ENCODE measurements around the gene RESP18. TPM values are rescaled to one million over a fixed set of nuclear protein-coding genes. Genes with fewer than 3 reads are reported as not detected.

Gene RESP18
- not detected in 2 replicates for total RNA-seq

DNA sequence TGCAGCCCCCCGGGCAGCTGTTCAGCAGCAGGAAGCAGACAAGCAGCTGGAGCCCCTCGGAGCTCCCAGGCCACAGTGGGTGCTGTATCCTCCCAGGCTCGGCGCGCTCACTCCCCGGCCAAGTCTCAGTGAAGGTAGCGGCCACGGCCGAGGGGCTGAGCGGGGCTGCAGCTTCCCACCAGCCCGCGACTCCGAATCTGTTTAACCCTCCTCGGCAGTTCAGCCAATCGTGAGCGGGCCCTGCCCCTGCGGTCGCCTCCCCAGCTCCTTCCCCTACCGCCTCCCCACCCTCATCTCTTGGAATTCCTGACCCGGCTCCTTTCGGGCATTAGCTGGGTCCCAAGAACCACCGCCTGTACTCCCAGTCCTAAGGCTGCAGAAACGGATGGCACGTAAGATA is at the start of gene RESP18:
RESP18 (minus strand) TSS at position 203 of the 400 bp plus-strand sequence.
- Mint-ChIP-seq H3K4me1 (ENCODE audit: low read depth) (no peaks in the 10 kb centered on the region), H3K9me3 (no peaks in the 10 kb centered on the region), H3K36me3 (ENCODE audit: low read depth) (no peaks in the 10 kb centered on the region), H3K27me3 (ENCODE audit: low read depth) (peaks cover 45% of the 10 kb centered on the region), H3K27ac (no peak within 1 kb of the TSS), H3K4me3 (ENCODE audit: low read depth) (no peak within 1 kb of the TSS)
- no peak for DNase-seq (ENCODE audit: low spot score)
- intact Hi-C loops (cut with micrococcal nuclease): no loop called here

DNA sequence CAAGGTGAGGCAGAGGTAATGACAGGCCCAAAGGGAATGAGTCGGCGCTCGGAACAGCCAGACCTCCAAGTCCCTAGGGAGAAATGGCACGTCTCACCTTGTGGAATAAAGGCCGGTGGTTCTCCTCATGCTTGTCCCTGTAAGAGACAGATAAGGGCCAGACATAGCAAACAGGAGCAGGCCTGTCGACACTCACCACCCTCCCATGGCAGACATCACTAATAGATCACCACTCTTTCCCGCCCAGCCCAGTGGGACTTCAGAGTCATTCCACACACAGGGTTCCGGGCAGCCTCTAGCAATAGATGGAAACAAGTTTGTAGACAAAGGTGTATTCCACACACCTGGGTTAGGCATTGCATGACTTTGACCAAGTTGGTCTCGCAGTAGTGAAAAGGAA is 48.9 kb upstream of the RESP18 start:
- intact Hi-C loops (cut with micrococcal nuclease): no loop called here
- Mint-ChIP-seq H3K4me1 (ENCODE audit: low read depth) (no peaks in the 10 kb centered on the region), H3K27me3 (ENCODE audit: low read depth) (no peaks in the 10 kb centered on the region), H3K36me3 (ENCODE audit: low read depth) (peaks cover 58% of the 10 kb centered on the region), H3K4me3 (ENCODE audit: low read depth) (no peak overlapping the region), H3K9me3 (no peaks in the 10 kb centered on the region), H3K27ac (no peak overlapping the region)
- no peak for DNase-seq (ENCODE audit: low spot score)

DNA sequence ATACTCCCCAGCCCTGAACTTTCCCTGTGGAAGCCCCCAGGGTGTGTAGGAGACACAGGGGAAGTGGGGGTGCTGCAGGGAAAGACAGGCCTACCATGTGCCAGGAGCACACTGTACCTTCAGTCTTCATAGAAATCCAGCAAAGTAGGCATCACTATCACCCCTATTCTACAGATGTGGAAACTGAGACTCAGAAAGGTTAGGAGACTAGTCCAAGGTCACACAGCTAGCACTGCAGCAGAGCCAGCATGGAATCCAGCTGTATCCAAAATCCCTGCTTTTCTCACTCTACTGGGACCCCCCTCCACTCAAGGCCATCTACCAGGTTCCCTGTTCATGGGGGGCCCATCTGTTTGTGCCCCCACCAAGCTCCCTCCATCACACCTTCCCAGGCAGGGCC is 48.4 kb upstream of the RESP18 start:
- no peaks in the 10 kb centered on the region for H3K4me1 Mint-ChIP-seq (ENCODE audit: low read depth)
- DNase-seq (ENCODE audit: low spot score): no peak
- H3K27me3 Mint-ChIP-seq (ENCODE audit: low read depth): no peaks in the 10 kb centered on the region
- H3K36me3 Mint-ChIP-seq (ENCODE audit: low read depth): peaks cover 56% of the 10 kb centered on the region
- no peaks in the 10 kb centered on the region for H3K9me3 Mint-ChIP-seq
- no peak overlapping the region for H3K4me3 Mint-ChIP-seq (ENCODE audit: low read depth)
- intact Hi-C loops (cut with micrococcal nuclease): no loop called here
- H3K27ac Mint-ChIP-seq: no peak overlapping the region

DNA sequence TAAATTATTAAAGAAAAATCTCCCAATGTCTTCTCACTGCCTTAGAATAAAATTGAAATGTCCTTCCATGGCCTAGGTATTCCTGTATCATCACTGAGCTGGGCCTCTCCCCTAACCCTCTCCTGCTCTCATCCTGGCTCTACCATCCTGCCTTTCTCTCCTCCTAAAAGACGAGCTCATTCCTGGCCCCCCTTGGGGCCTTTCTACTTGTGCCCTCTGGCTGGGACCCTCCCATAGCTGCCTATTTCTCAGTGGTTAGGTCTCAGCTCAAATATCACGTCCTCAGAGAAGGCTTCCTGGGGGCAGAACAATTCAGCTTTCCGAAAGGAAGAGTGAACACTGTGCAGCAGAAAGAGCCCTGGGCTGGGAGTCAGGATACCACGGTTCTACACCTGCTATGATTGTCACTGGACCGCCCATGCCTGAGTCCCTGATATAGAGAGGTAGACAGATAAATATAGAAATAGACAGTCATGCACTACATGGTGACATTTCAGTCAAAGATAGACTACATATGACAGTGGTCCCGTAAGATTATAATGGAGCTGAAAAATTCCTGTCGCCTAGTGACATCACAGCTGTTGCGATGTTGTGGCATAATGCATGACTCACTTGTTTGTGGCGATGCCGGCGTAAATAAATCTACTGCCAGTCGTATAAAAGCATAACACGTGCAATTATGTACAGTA is 45.8 kb upstream of the RESP18 start:
- H3K27me3 Mint-ChIP-seq (ENCODE audit: low read depth): no peaks in the 10 kb centered on the region
- intact Hi-C loops (cut with micrococcal nuclease): no loop called here
- H3K4me1 Mint-ChIP-seq (ENCODE audit: low read depth): no peaks in the 10 kb centered on the region
- H3K27ac Mint-ChIP-seq: no peak overlapping the region
- no peak for DNase-seq (ENCODE audit: low spot score)
- no peak overlapping the region for H3K4me3 Mint-ChIP-seq (ENCODE audit: low read depth)
- H3K9me3 Mint-ChIP-seq: no peaks in the 10 kb centered on the region
- peaks cover 54% of the 10 kb centered on the region for H3K36me3 Mint-ChIP-seq (ENCODE audit: low read depth)

DNA sequence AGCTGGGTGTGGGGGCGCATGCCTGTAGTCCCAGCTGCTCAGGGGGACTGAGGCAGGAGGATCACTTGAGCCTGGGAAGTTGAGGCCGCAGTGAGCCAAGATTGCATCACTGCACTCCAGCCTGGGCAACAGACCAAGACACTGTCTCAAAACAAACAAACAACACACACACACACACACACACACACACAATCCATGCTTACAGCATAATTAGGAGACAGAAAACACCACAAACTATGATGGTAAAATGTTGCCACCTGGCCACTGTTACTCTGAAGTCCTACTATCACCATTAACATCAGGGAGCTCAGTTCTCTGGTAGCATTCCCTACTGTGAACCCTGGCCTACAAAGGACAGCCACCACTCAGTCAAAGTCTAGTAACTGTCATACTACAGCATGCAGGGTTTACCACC is 36.9 kb upstream of the RESP18 start:
- peaks cover 12% of the 10 kb centered on the region for H3K36me3 Mint-ChIP-seq (ENCODE audit: low read depth)
- no peaks in the 10 kb centered on the region for H3K27me3 Mint-ChIP-seq (ENCODE audit: low read depth)
- no peaks in the 10 kb centered on the region for H3K4me1 Mint-ChIP-seq (ENCODE audit: low read depth)
- intact Hi-C loops (cut with micrococcal nuclease): no loop called here
- H3K27ac Mint-ChIP-seq: no peak overlapping the region
- DNase-seq (ENCODE audit: low spot score): no peak
- H3K9me3 Mint-ChIP-seq: no peaks in the 10 kb centered on the region
- no peak overlapping the region for H3K4me3 Mint-ChIP-seq (ENCODE audit: low read depth)

DNA sequence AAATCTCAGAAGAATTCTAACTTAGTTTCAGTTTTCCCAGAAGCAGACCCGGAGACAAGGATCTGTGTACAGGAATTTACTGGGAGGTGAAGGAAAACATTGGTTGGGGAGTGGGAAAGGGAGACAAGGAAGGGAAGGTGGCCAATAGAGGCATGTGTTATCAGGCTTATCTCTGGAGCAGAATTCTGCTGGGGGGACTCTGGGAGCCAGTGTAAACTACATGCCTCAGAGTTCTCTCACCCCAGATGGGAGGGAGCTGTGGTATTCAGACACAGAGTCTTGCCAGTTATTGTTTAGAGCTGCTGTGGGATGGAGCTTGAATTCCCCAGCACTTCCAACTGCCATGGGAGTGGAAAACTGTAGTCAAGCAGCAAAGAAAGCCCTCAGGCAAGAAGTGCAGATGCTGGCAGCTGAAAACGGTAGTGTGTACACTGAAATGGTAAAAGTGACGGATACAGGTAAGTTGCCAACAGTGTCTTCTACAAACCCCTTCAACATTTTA is 36.2 kb upstream of the RESP18 start:
- Mint-ChIP-seq H3K27ac (no peak overlapping the region), H3K4me3 (ENCODE audit: low read depth) (no peak overlapping the region), H3K9me3 (no peaks in the 10 kb centered on the region), H3K27me3 (ENCODE audit: low read depth) (no peaks in the 10 kb centered on the region), H3K4me1 (ENCODE audit: low read depth) (no peaks in the 10 kb centered on the region), H3K36me3 (ENCODE audit: low read depth) (peaks cover 5% of the 10 kb centered on the region)
- DNase-seq (ENCODE audit: low spot score): no peak
- intact Hi-C loops (cut with micrococcal nuclease): no loop called here

DNA sequence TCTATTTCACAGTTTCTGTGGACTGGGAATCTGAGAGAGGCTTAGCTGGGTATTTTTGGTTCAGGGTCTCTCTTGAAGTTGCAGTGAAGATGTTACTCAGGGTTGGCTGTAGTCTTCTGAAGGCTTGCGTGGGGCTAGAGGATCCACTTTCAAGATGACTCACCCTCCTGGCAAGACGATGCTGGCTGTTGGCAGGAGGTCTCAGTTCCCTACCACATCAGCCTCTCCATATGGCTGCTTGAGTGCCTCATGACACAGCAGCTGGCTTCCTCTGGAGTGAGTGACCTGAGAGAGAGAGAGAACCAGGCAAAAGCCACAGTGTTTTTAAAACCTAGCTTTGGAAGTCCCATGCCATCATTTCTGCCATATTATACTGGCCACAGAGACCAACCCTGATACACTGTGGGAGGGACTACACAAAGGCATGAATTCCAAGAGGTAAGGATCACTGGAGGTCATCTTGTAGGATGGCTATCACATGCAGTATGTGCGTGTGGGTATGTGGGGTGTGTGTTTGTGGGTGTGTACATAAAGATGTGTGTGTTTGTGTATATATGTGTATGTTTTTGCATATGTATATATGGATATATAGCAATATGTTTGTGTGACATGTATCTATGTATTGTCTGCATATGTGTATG is 30.1 kb upstream of the RESP18 start:
- no peak overlapping the region for H3K27ac Mint-ChIP-seq
- peaks cover 24% of the 10 kb centered on the region for H3K27me3 Mint-ChIP-seq (ENCODE audit: low read depth)
- H3K4me3 Mint-ChIP-seq (ENCODE audit: low read depth): no peak overlapping the region
- DNase-seq (ENCODE audit: low spot score): no peak
- intact Hi-C loops (cut with micrococcal nuclease): no loop called here
- no peaks in the 10 kb centered on the region for H3K36me3 Mint-ChIP-seq (ENCODE audit: low read depth)
- H3K9me3 Mint-ChIP-seq: no peaks in the 10 kb centered on the region
- peaks cover 3% of the 10 kb centered on the region for H3K4me1 Mint-ChIP-seq (ENCODE audit: low read depth)

DNA sequence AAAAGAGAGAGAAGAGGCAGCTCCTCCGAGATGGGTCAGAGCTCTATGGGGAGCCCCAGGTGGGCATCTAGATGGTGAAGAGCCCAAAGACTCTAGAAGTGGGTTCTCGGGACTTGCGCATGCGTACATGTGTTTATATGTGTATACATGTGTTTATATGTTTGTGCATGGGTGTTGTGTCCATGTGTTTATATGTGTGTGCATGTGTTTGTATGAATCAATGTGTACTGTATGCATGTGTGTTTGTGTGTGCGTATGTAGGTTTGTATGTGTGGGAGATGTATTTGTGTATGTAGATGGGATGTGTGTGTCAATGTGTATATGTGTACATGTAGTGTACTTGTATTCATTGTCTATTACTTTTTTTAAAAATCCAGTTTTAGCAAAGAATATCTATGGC is 29.5 kb upstream of the RESP18 start:
- Mint-ChIP-seq H3K27me3 (ENCODE audit: low read depth) (peaks cover 25% of the 10 kb centered on the region), H3K4me3 (ENCODE audit: low read depth) (no peak overlapping the region), H3K9me3 (no peaks in the 10 kb centered on the region), H3K27ac (no peak overlapping the region), H3K4me1 (ENCODE audit: low read depth) (peaks cover 3% of the 10 kb centered on the region), H3K36me3 (ENCODE audit: low read depth) (no peaks in the 10 kb centered on the region)
- DNase-seq (ENCODE audit: low spot score): no peak
- intact Hi-C loops (cut with micrococcal nuclease): no loop called here

DNA sequence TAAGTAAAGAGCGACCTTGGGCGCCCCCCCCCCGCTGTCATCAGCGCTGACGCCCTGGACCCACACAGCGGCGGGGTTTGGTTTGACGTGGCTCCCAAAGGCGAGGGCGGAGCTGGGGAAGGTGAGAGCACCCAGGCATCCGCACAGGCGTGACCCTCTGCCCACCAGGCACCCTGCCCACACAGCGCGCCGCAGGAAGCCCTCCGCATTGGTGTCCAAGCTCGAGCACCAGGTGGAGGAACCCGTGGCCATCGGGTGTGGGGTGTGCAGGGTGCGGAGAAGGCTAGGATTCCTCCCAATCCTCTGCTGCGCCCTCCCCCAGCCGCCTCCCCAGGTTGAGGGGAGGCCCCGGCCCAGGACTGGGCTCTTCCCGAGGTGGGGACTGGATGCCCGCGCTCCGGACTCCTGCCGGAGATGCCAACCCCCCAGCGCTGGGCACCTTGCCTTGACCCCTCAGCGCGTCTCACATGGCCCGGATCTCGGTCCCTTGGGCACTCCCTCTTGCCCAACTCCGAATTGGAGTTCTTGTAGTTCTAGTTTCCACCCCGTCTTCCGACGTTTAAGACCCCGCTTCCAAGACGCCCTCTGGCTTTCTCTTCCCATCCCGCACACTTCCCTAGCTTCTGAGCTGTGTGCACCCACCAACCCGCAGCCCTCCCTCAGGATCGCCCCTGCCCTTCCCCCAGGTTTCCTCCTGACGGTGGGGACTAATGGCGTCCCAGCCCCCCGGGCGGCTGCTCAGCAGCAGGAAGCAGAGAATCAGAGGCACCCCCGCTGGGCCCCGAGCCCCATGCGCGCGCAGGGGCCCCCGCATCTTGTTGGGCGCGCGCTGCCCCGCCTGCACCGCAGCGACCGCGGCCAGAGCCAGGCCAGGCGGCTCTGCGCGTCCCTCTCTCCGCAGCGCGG is 25.9 kb upstream of the RESP18 start:
- peaks cover 38% of the 10 kb centered on the region for H3K27me3 Mint-ChIP-seq (ENCODE audit: low read depth)
- no peak for DNase-seq (ENCODE audit: low spot score)
- peaks cover 5% of the 10 kb centered on the region for H3K4me1 Mint-ChIP-seq (ENCODE audit: low read depth)
- H3K4me3 Mint-ChIP-seq (ENCODE audit: low read depth): no peak overlapping the region
- no peaks in the 10 kb centered on the region for H3K36me3 Mint-ChIP-seq (ENCODE audit: low read depth)
- H3K9me3 Mint-ChIP-seq: no peaks in the 10 kb centered on the region
- intact Hi-C loops (cut with micrococcal nuclease): no loop called here
- H3K27ac Mint-ChIP-seq: no peak overlapping the region

DNA sequence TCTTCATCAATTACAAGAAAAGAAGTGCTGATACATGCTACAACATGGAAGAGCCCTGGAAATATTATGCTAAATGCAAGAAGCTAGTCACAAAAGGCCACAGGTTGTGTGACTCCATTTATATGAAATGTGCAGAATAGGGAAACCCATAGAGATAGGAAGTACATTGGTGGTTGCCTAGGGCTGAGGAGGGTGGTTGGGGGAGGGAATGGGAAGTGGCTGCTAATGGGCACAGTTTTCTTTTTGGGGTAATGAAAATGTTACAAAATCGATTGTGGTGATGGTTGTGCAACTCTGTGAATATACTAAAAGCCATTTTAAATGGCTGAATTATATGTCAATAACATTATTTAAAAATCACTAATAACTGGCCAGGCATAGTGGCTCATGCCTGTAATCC is 24.3 kb upstream of the RESP18 start:
- no peak for DNase-seq (ENCODE audit: low spot score)
- peaks cover 2% of the 10 kb centered on the region for H3K4me1 Mint-ChIP-seq (ENCODE audit: low read depth)
- H3K36me3 Mint-ChIP-seq (ENCODE audit: low read depth): no peaks in the 10 kb centered on the region
- H3K27ac Mint-ChIP-seq: no peak overlapping the region
- intact Hi-C loops (cut with micrococcal nuclease): no loop called here
- H3K9me3 Mint-ChIP-seq: no peaks in the 10 kb centered on the region
- H3K27me3 Mint-ChIP-seq (ENCODE audit: low read depth): peaks cover 38% of the 10 kb centered on the region
- no peak overlapping the region for H3K4me3 Mint-ChIP-seq (ENCODE audit: low read depth)

DNA sequence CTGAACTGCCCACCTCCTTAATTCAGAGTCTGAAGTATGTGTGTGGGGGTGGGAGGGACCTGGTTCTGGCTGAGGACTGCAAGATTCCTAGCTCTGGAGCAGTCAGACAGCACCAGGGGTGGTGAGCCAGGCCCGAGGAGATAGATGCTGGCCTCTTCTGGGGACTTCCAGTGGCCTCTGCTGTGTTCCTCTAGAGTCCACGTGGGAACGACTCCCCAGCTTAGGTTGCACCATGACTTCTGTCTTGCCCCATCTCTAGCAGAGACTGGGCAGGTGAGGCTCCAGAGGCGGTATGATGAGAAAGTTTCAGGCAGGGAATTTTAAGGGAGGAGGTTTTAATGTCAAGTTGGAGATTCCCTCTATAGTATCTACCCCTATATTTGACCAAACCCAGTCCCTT is 22.0 kb upstream of the RESP18 start:
- H3K27ac Mint-ChIP-seq: no peak overlapping the region
- H3K36me3 Mint-ChIP-seq (ENCODE audit: low read depth): no peaks in the 10 kb centered on the region
- intact Hi-C loops (cut with micrococcal nuclease): no loop called here
- H3K27me3 Mint-ChIP-seq (ENCODE audit: low read depth): peaks cover 34% of the 10 kb centered on the region
- H3K9me3 Mint-ChIP-seq: no peaks in the 10 kb centered on the region
- H3K4me1 Mint-ChIP-seq (ENCODE audit: low read depth): peaks cover 2% of the 10 kb centered on the region
- no peak overlapping the region for H3K4me3 Mint-ChIP-seq (ENCODE audit: low read depth)
- no peak for DNase-seq (ENCODE audit: low spot score)

DNA sequence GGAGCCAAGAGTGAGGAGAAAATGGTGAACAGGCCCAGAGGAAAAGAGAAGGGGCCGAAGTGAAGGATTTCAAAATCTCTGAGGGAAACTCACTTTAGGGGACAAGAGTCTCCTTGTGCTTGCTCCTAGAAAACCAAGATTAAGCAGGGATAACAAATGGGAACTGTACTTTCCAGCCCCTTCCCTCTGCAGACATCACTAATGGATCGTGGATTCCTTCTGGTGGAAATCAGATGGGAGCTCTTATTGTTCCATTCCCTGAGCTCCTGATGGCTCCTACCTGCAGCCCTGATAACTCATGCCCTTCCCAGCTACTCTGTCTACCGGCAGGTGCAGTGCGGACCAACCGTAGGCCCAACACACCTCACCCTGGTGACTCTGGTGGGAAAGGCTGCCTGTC is 20.6 kb upstream of the RESP18 start:
- Mint-ChIP-seq H3K4me3 (ENCODE audit: low read depth) (no peak overlapping the region), H3K27ac (no peak overlapping the region), H3K9me3 (no peaks in the 10 kb centered on the region), H3K36me3 (ENCODE audit: low read depth) (no peaks in the 10 kb centered on the region), H3K27me3 (ENCODE audit: low read depth) (peaks cover 31% of the 10 kb centered on the region), H3K4me1 (ENCODE audit: low read depth) (peaks cover 2% of the 10 kb centered on the region)
- DNase-seq (ENCODE audit: low spot score): no peak
- intact Hi-C loops (cut with micrococcal nuclease): loop anchor here (2.0 kb wide), 1 partner anchor 76 kb away; no protein-coding TSS in a partner anchor

All from activated T-helper 2 cell treated with anti-CD3 and anti-CD28 coated beads, Interferon-gamma antibody, Interleukin-2, Interleukin-4, amounts not matched to agents 10 μg/mL and 5 μg/mL and 100 μg/mL, durations not matched to agents 14 hours and 24 hours and 36 hours (primary cell).